ENCODE data around the gene LCT.

LCT gene

GRCh38 chr2:135782231-135782630 is 54.8 kb downstream of the LCT start:
- CTCF ChIA-PET: interaction anchor here (0.6 to 8.2 kb wide), 5 partner anchors 9 to 116 kb away, joined by 3 to 47 read pairs (median 4); no protein-coding TSS in a partner anchor
- no peak for TF ChIP-seq GLI4 (tag by site-specific recombination; IDR thresholded peaks at IDR 0.05)
- no peak for TF ChIP-seq ZNF138 (tag by site-specific recombination; IDR thresholded peaks at IDR 0.05; ENCODE audit: borderline replicate concordance)
- TF ChIP-seq ZNF266 (tag by site-specific recombination; IDR thresholded peaks at IDR 0.05; ENCODE audit: low read depth): no peak
- TF ChIP-seq ZNF580 (tag by site-specific recombination; IDR thresholded peaks at IDR 0.05): no peak
- TF ChIP-seq ZNF529 (tag by site-specific recombination; IDR thresholded peaks at IDR 0.05; ENCODE audit: insufficient replicate concordance): no peak
- TF ChIP-seq SALL2 (tag by site-specific recombination; IDR thresholded peaks at IDR 0.05; ENCODE audit: borderline replicate concordance): no peak
- no peak for TF ChIP-seq ZNF561 (tag by site-specific recombination; IDR thresholded peaks at IDR 0.05; ENCODE audit: borderline replicate concordance)
- POLR2A ChIA-PET: no interaction called here
- H3K4me1 ChIP-seq (ENCODE audit: control insufficient read depth, insufficient read depth, low read length): no peaks in the 10 kb centered on the region
- no peak overlapping the region for H3K27ac ChIP-seq (ENCODE audit: extremely low read depth, low read depth, low read length)
- peaks cover 67 to 86% of the 10 kb centered on the region in 2 experiments for H3K36me3 ChIP-seq (ENCODE audit: control insufficient read depth in 2 of 2, insufficient read depth in 1 of 2, low read length in 2 of 2)
- no peak overlapping the region for H3K4me3 ChIP-seq (ENCODE audit: low read depth, low read length)
- H3K9me3 ChIP-seq (ENCODE audit: control insufficient read depth, insufficient read depth, low read depth, low read length): no peaks in the 10 kb centered on the region

GRCh38 chr2:135776367-135776766 is 60.6 kb downstream of the LCT start:
- no peaks in the 10 kb centered on the region for H3K4me1 ChIP-seq (ENCODE audit: control insufficient read depth, insufficient read depth, low read length)
- no peak overlapping the region for H3K27ac ChIP-seq (ENCODE audit: extremely low read depth, low read depth, low read length)
- H3K4me3 ChIP-seq (ENCODE audit: low read depth, low read length): no peak overlapping the region
- no peak for TF ChIP-seq PRDM1 (tag by site-specific recombination; IDR thresholded peaks at IDR 0.05)
- no peak for TF ChIP-seq ZBTB20 (tag by site-specific recombination; IDR thresholded peaks at IDR 0.05)
- no peak for TF ChIP-seq ZNF776 (tag by site-specific recombination; IDR thresholded peaks at IDR 0.05; ENCODE audit: borderline replicate concordance)
- ChIA-PET POLR2A (interaction anchor here (0.6 kb wide), 1 partner anchor 11 kb away, joined by 3 read pairs; no protein-coding TSS in a partner anchor), CTCF (interaction anchor here (1.4 kb wide), 1 partner anchor 21 kb away, joined by 5 read pairs; no protein-coding TSS in a partner anchor)
- H3K9me3 ChIP-seq (ENCODE audit: control insufficient read depth, insufficient read depth, low read depth, low read length): no peaks in the 10 kb centered on the region
- peaks cover 86 to 93% of the 10 kb centered on the region in 2 experiments for H3K36me3 ChIP-seq (ENCODE audit: control insufficient read depth in 2 of 2, insufficient read depth in 1 of 2, low read length in 2 of 2)

GRCh38 chr2:135775420-135775819 is 61.6 kb downstream of the LCT start:
- peaks cover 87 to 93% of the 10 kb centered on the region in 2 experiments for H3K36me3 ChIP-seq (ENCODE audit: control insufficient read depth in 2 of 2, insufficient read depth in 1 of 2, low read length in 2 of 2)
- no peak for TF ChIP-seq ZNF707 (tag by site-specific recombination; IDR thresholded peaks at IDR 0.05)
- no peak for TF ChIP-seq ZNF248 (tag by site-specific recombination; IDR thresholded peaks at IDR 0.05)
- no peak for TF ChIP-seq ZNF398 (tag by site-specific recombination; IDR thresholded peaks at IDR 0.05)
- no peak for TF ChIP-seq ZNF335 (tag by site-specific recombination; conservative IDR thresholded peaks at IDR 0.05)
- no peak for TF ChIP-seq TCF7L2 (IDR thresholded peaks at IDR 0.05; ENCODE audit: borderline replicate concordance, low read depth, low read length)
- no peak for TF ChIP-seq ZNF184 (tag by site-specific recombination; IDR thresholded peaks at IDR 0.05)
- no peak for TF ChIP-seq ZNF362 (tag by site-specific recombination; IDR thresholded peaks at IDR 0.05)
- no peak for TF ChIP-seq ZBTB26 (tag by site-specific recombination; optimal IDR thresholded peaks at IDR 0.05)
- no peak for TF ChIP-seq ZNF701 (tag by site-specific recombination; IDR thresholded peaks at IDR 0.05)
- TF ChIP-seq SETDB1 (IDR thresholded peaks at IDR 0.05; ENCODE audit: insufficient read length, low read length): no peak
- no peak for TF ChIP-seq ZNF518A (tag by site-specific recombination; conservative IDR thresholded peaks at IDR 0.05; ENCODE audit: low read depth)

More at GRCh38 chr2:135775420-135775819, 61.6 kb downstream of the LCT start:
- no peaks in the 10 kb centered on the region for H3K9me3 ChIP-seq (ENCODE audit: control insufficient read depth, insufficient read depth, low read depth, low read length)
- ChIA-PET CTCF (interaction anchor here (1.0 kb wide), 1 partner anchor 23 kb away, joined by 3 read pairs; no protein-coding TSS in a partner anchor), POLR2A (interaction anchor here (0.6 kb wide), 1 partner anchor 12 kb away, joined by 3 read pairs; no protein-coding TSS in a partner anchor)
- H3K4me3 ChIP-seq (ENCODE audit: low read depth, low read length): no peak overlapping the region
- no peak overlapping the region for H3K27ac ChIP-seq (ENCODE audit: extremely low read depth, low read depth, low read length)
- H3K4me1 ChIP-seq (ENCODE audit: control insufficient read depth, insufficient read depth, low read length): no peaks in the 10 kb centered on the region
